ENCODE data around the gene EXOC6.

- TF ChIP-seq EZH2 (IDR thresholded peaks at IDR 0.05; ENCODE audit: borderline replicate concordance, low read length) = no peak
- TF ChIP-seq, protein P1, sequence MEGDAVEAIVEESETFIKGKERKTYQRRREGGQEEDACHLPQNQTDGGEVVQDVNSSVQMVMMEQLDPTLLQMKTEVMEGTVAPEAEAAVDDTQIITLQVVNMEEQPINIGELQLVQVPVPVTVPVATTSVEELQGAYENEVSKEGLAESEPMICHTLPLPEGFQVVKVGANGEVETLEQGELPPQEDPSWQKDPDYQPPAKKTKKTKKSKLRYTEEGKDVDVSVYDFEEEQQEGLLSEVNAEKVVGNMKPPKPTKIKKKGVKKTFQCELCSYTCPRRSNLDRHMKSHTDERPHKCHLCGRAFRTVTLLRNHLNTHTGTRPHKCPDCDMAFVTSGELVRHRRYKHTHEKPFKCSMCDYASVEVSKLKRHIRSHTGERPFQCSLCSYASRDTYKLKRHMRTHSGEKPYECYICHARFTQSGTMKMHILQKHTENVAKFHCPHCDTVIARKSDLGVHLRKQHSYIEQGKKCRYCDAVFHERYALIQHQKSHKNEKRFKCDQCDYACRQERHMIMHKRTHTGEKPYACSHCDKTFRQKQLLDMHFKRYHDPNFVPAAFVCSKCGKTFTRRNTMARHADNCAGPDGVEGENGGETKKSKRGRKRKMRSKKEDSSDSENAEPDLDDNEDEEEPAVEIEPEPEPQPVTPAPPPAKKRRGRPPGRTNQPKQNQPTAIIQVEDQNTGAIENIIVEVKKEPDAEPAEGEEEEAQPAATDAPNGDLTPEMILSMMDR (conservative IDR thresholded peaks at IDR 0.05 in 1 of 2, IDR thresholded peaks at IDR 0.05 in 1 of 2; ENCODE audit: extremely low read depth in 1 of 2, insufficient read depth in 1 of 2, low read depth in 1 of 2, low read length in 2 of 2) = no peak
These were observed 9.7 kb downstream of the EXOC6 start for GRCh38 chr10:92857904-92858514.

Data from mammary epithelial cell (primary cell).